HG03060 (cell line): ENCODE measurements around the gene PRSS21.

Experiments used
- ATAC-seq: cut with Tn5 transposase; IDR thresholded peaks from one replicate; pipeline ENCODE4 v1.9.1; 2021; ENCODE audit warnings: low read depth, moderate number of reproducible peaks; ENCODE audit not compliant: unreplicated experiment

The PRSS21 gene, protein sequence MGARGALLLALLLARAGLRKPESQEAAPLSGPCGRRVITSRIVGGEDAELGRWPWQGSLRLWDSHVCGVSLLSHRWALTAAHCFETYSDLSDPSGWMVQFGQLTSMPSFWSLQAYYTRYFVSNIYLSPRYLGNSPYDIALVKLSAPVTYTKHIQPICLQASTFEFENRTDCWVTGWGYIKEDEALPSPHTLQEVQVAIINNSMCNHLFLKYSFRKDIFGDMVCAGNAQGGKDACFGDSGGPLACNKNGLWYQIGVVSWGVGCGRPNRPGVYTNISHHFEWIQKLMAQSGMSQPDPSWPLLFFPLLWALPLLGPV

DNA sequence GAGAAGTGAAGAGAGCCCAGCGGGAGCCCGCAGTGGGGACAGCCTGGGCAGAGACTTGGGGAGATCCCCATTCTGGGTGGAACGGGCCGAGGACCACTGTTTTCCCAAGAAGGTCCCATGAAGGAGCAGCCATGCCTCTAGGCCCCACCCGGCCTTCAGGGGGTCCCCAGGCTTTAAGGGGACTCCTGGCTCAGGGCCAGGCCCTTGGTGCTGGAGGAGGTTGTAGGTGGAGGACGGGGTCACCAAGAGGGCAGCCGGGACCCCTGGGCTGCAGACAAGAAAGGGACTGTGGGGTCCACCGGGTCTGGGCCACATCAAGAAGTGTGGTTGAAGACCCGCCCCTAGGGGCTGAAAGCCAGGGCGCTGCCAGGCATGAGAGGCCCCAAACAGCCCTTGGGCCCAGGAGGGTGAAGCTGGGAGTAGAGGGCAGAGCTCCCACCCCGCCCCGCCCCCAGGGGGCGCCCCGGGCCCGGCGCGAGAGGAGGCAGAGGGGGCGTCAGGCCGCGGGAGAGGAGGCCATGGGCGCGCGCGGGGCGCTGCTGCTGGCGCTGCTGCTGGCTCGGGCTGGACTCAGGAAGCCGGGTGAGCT is at the start of gene PRSS21:
Gene PRSS21 (plus strand): TSS at position 487 of the 589 bp plus-strand sequence. CDS start 32 bp downstream, at position 519.
- no peak for ATAC-seq

DNA sequence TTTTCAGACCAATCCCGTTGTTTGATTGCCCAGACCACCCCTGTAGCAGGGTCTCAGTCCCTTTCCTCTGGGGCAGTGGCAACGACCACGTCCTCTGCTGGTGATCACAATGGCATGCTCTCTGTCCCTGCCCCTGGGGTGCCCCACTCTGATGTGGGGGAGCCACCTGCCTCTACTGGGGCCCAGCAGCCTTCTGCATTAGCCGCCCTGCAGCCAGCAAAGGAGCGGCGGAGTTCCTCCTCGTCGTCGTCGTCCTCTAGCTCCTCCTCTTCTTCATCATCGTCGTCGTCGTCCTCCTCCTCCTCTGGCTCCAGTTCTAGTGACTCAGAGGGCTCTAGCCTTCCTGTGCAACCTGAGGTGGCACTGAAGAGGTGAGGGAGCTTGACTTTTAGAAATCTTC is 49.1 kb upstream of the PRSS21 start:
- ATAC-seq, result no peak

DNA sequence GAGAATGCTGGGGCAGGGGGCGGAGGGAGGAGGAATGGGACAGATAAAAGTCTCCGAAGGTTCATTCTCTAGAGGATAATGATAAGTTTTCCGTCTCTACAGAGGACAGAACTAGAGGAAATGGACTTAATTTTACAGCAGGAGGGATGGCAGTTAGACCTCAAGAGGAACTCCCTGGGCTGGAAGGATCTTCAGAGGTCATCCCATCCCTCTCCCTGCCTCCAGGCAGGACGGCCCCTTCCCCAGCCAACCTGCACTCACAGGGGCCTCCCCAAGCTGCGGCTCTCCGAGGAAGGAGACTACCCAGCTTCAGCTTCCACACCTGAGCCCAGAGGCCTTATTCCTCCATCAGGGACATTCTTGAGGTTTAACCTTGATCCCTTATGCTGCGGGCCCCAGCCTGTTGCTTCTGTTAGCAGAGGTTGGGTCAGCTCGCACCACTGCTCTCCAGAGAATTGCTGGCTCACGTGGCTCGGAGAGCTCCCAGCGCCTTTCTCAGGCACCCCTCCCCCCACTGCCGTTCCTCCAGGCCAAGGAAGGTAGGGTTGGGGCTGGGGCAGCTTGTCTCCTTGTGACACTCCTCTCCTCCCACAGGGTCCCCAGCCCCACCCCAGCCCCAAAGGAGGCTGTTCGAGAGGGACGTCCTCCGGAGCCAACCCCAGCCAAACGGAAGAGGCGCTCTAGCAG is 48.5 kb upstream of the PRSS21 start:
- no peak for ATAC-seq

DNA sequence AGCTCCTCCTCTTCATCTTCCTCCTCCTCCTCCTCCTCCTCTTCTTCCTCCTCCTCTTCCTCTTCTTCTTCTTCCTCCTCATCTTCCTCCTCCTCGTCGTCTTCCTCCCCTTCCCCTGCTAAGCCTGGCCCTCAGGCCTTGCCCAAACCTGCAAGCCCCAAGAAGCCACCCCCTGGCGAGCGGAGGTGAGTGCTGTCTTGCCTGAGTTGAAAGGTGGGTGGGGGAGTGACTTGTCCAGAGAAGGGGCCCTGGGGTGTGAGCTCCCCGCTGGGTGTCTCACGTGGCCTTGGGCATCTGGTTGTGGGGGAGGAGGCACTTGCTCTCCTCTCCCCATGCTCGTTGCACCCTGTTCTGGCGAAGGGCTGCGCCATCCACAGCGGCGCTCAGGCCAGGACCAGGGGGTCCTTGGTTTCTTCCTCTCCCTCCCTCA is 47.9 kb upstream of the PRSS21 start:
- ATAC-seq, result no peak

DNA sequence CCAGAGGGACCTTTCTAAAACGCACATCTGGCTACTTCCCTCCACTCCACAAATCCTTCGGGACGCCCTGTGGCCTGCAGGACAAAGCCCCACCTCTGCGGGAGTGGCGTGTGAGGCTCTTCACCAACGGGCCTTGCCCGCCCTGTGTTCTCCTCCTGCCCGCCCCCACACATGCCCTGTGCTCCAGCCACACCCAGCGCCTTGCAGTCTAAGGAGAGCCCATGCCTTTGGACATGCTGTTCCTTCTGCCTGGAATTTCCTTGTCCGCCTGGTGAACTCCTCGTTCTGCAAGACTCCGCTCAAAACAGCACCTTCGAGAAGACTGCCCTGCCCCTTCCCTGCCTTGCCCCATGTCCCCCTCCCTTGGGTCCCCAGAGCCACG is 47.4 kb upstream of the PRSS21 start:
- ATAC-seq, result no peak

DNA sequence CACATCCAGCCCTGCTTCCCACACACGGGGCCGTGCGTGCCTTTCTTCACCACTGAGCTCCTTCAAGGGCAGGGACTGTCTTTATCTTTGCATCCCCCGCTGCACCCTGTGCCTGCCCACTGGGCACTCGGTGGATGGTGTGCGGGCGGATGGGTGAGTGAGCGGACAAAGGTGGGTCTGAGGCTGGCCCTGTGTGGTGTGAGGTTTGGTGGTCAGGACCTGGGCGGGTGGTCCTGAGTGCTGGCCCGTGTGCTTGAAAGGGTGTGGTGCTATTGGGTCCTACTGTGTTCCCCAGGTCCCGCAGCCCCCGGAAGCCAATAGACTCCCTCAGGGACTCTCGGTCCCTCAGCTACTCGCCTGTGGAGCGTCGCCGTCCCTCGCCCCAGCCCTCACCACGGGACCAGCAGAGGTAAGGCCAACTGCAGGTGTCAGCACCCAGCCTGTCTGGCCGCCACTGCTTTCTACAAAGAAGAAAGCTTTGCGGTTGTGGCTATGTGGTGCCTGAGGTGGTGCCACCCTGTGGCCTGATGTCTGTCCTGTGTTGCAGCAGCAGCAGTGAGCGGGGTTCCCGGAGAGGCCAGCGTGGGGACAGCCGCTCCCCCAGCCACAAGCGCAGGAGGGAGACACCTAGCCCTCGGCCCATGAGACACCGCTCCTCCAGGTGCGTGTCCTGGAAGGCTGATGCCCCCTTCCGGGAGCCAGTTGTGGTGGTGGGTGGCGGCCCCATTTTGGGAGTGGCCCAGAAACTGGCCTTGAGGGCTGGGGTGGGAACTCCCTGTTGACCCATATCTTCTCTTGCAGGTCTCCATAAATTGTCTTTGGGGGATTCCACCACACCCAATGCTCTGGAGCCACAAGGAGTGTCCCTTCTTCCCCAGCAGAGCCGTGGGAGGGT is 46.7 kb upstream of the PRSS21 start:
- no peak for ATAC-seq

DNA sequence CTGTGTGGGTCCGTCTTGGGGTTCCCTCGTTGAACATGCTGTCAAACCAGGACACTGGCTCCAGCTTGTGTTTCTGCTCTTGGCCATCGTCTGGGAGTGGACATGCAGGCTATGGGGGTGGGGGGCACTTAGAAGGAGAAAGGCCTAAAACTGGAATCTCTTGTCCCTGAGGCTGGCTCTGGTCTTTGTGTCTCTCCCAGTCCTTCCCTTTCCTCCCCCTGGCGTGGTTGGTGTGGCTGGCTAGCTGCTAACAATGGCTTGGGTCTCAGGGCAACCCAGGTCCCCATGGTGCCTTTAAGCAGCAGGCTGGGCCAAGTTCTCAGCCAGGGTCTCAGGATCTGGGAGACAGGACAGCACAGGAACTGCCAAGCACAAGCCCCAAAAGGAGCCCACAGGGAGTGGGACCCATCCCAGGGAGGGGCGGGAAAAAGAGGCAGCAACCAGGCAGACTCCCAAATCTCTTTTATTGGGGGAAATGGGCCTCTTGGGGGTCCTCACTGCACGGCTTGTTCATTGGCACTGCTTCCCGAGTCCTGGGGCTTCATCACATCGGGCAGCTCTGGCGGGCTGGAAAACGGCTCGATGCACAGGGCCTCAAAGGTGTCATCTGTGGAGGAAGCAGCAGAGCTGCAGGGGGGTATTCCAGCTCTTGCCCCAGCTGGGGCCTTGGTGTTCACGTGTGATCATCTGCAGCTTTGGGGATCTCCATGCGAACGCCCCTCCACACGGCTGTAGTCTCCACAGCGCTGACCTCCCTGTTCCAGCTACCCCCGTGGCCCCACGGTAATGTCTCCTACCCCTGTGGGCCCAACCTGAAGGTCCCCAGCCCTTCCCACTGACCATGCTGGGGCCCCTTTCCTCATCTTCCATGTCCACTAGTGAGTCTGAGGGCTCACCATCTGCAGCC is 45.3 kb upstream of the PRSS21 start:
- ATAC-seq, result no peak

DNA sequence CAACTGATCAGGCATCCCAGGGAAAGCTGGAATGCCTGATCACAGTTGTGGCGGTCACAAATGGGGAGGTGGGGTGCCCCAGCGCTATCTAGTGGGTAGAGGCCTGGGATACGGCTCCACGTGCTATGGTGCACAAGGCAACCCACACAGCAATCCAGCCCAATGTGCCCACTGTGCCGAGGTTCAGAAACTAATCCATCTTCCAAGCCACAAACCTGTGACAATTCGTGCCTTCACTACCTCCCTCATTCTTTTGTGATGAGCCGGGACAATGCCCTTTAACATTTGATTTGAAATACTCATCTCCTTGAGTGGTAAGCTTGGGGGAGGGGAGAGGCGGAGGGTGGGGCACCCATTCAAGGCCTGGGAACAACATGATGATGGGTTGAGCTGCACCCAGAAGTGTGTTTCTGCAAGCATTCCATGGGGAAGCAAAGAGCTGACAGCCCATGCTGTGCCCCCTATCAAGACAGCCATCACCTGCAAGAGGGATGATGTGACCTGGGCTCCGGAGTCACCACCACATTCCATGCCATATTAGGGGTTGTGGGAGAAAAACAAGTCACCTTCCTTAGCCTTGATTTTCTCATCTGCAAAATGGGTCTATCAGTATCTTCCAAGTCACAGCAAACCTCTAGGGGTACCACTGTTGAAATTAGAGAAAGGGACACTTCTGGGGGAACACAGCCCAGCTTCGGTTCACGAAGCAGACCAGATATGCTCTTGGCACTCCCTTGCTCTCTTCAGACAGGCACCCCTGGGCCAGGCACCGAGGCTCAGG is 43.7 kb upstream of the PRSS21 start:
- no peak for ATAC-seq

DNA sequence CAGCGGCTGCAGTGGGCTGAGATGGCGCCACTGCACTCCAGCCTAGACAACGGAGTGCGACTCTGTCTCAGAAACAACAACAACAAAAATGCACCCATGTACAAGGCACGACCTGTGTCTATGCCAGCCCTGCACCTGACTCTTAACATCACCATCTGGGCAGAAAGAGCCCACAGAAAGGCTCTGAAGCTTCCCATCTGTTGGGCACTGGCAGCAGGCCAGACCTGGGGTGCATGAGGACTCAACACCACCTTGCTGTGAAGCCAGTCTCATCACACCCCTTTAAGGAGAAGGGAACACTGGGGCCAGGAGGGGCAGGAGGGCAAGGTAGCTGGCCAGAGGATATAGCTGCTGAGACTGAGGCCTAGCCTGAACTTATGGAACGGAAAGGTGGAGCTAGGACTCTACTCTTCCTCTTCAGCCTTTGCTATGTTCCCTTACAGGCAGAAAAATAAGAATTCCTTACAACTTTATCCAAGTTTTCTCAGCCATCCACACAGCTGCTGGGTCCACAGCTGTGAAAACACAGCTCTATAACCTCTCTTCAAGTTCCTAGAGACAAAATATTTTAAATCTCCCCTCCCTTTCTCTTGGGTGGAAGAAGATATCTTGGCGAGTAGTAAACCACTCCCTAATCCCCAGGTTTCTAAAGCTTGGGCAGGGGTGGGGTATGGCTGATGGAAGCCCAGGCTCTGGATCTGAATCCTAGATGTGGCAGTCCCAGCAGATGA is 42.7 kb upstream of the PRSS21 start:
- ATAC-seq, result no peak

DNA sequence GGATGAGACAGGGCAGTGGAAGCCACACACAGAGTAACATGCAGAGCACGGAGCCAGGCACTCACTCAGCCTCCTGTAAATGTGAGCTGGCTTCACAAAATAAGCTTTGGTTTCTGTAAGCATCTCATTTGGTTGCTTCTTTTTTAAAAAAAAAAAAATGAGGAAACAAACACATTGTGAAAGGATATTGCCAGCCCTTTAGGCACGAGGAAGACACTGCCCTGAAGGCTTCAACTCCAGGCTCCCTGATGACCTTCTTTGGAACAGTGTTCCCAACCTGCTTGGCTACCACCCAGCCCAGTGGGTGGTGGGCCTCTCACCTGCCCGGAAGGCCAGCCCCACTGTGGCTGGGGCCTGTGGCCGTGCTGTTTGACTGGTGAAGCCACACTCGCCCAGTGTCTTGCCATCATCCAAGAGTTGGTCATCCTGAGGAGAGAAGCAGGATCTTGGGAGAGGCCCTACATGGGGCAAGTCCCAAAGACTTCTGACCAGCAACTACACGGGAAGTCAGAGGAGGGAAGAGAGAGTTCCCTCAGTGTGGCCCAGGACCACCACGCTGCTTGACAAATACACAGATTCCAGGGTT is 41.8 kb upstream of the PRSS21 start:
- ATAC-seq, result no peak

DNA sequence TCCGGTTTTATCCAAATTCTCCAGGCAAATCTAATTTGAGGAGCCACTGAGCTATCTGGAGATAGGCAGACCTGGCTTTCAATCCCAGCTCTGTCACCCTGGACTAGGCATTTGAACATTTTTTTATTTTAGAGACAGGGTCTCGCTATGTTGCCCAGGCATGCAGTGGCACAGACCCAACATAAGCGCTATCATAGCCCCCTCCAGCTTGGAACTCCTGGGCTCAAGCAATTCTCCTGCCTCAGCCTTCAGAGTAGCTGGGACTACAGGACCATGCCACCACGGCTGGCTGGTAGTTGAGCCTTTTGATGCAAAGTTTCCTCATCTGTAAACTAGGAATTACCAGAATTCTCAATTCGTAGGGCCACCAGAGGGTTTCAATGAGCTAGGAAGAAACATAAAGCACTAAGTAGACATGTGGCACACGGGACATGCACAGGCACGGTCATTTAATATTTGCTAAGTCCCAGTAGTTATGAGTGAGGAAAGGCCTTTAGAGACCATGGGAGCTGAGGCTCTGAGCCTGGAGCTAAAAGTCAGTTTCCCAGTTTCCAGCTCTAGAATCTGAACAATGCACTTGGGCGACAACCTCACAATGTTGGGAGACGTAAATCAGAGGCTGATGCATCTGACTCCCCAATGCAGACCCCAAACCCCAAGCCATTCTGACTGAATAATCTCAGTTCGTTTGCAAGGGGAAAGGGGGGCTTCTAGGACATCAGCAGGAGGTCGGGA is 41.1 kb upstream of the PRSS21 start:
- ATAC-seq, result no peak

DNA sequence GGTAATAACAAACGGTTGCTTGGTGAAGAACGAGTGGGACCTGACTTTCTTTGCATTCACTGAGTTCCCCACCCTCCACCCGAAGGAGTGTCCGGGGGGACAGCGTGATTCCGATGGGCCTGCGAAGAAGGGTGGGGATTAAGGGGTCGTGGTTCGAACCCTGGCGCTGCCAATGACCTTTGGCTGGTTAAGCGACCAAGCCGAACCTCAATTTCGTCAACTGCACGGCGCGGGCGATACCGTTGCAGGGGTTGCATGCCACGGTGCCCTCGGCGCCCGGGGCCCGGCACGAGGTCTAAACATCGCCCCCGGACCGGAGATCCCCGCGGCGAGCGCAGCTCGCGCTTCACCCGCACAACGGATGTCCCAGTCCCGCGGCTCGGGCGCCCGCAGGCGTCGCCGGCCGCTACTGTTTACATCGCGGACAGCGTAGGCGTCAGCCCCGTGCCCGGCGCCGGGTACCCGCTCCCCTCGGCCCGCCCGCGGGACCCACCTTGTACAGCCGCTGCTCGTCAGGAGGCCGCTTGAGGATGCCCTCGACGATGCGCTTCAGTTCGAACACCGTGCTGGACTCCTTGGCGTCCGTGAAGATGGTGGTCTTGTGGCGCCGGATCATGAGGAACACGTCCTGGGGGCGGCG is 40.4 kb upstream of the PRSS21 start:
- no peak for ATAC-seq

DNA sequence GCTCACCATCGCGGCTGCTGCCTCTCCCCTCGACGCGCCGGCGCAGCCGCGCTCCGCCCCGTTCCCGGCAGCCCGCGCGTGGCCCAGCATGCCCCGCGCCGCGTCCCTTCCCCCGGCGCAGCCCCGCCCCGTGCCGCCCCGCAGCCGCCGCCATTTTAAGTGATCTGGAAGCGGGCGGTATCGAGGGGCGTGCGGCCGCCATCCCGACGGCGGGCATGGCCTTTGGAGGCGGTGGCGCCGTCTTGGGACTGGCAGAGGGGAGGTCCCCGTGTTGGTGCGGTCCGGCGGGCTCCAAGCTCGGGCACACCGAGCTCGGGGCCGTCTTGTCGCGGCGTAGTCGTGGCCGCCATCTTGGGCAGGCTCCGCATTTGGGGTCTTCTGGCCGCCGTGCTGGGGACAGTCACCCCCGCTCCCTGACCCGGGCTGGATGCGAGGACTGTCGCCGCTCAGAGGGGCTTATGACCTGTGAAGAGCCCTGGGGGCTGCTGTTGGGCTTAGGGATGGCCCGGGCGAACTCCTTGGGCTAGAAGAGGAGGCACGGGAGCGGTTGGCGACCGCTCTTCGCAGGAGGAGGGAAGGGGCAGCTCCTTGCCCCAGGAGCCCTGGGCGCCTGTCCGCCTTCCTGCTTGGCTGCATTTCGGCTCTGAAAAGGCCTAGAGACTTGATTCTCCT is 39.7 kb upstream of the PRSS21 start, which contains the start of gene ELOB:
Gene ELOB (minus strand): TSS at position 50 of the 672 bp plus-strand sequence. CDS start 41 bp downstream, at position 9.
- no peak for ATAC-seq

DNA sequence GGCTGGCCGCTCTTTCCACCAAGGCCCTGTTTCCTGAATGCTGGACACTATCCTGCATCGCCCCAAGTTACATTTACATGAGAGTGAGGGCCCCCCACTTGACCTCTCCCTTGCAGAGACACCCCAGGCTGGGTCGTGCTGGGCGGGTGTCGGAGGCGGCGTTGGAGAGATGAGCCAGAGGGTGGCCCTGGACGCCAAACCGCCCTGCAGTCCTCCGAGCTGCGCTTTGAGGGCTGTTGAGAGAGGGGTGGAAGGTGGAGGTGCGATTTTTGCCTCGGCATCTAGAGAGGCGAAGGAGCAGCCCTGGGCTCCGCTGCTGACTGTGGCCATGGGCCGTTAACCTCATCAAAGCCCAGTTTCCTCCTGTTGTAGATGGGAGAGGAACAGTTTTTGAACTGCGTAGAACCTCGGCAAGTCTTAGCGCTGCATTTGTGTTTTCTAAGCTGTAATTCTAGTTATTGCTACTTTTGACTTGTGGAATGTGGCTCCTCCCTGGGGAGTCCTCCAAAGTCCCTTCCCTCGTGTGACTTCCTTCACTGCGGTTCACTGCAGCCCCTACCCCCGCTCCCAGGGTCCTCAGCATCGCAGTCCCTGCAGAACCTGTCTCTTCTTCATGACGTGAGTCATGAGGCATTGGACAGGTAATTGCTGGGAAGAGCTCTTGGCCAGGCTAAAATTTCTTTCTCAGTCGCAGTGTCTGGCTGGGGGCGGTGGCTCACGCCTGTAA is 39.0 kb upstream of the PRSS21 start:
- no peak for ATAC-seq

DNA sequence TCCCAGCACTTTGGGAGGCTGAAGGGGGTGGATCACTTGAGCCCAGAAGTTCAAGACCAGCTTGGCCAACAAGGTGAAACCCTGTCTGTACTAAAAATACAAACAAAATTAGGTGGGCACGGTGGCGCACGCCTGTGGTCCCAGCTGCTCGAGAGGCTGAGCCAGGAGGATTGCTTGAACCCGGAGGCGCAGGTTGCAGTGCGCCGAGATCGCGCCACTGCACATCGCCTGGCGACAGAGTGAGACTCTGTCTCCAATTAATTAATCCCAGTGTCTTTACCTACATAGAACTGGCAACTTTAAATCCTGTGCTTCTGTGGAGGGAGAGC is 38.4 kb upstream of the PRSS21 start:
- ATAC-seq, result no peak
